ENCODE measurements around the gene FAM193A.
"Not testable (repeated sequence)": the region's sequence is repeated elsewhere in the genome, so short reads cannot be mapped to it uniquely, and the experiment has no call there.

FAM193A gene

GRCh38 chr4:2729533-2729875, 193.1 kb downstream of the FAM193A start:
- no peak for DNase-seq (ENCODE audit: low spot score)

GRCh38 chr4:2731907-2732317, 195.5 kb downstream of the FAM193A start:
- no peak for DNase-seq (ENCODE audit: low spot score)

GRCh38 chr4:2732526-2732925, 196.1 kb downstream of the FAM193A start:
- DNase-seq (ENCODE audit: low spot score), result no peak

- DNase-seq (ENCODE audit: low spot score), result no peak
Observed at GRCh38 chr4:2733001-2733843, 196.8 kb downstream of the FAM193A start.

GRCh38 chr4:2733844-2734574, 197.6 kb downstream of the FAM193A start:
- no peak for DNase-seq (ENCODE audit: low spot score)

GRCh38 chr4:2734612-2735011, 198.2 kb downstream of the FAM193A start:
- no peak for DNase-seq (ENCODE audit: low spot score)

GRCh38 chr4:2735869-2736268, 199.4 kb downstream of the FAM193A start:
- no peak for DNase-seq (ENCODE audit: low spot score)

- DNase-seq (ENCODE audit: low spot score), result not testable (repeated sequence)
Observed at GRCh38 chr4:2738296-2738695, 201.8 kb downstream of the FAM193A start.

GRCh38 chr4:2741626-2742025, 205.2 kb downstream of the FAM193A start:
- no peak for DNase-seq (ENCODE audit: low spot score)

GRCh38 chr4:2742081-2742822, 205.8 kb downstream of the FAM193A start:
- DNase-seq (ENCODE audit: low spot score), result no peak

- DNase-seq (ENCODE audit: low spot score), result no peak
Observed at GRCh38 chr4:2742823-2743517, 206.5 kb downstream of the FAM193A start.

GRCh38 chr4:2743518-2744445, 207.3 kb downstream of the FAM193A start:
- DNase-seq (ENCODE audit: low spot score), result no peak

- no peak for DNase-seq (ENCODE audit: low spot score)
Observed at GRCh38 chr4:2744576-2745270, 208.3 kb downstream of the FAM193A start.

- DNase-seq (ENCODE audit: low spot score), result no peak
Observed at GRCh38 chr4:2745516-2745915, 209.1 kb downstream of the FAM193A start.

GRCh38 chr4:2745981-2746806, 209.7 kb downstream of the FAM193A start:
- DNase-seq (ENCODE audit: low spot score), result no peak

GRCh38 chr4:2746891-2747695, 210.6 kb downstream of the FAM193A start:
- DNase-seq (ENCODE audit: low spot score), result no peak

- DNase-seq (ENCODE audit: low spot score), result no peak
Observed at GRCh38 chr4:2750719-2751605, 214.5 kb downstream of the FAM193A start.

GRCh38 chr4:2753436-2753835, 217.0 kb downstream of the FAM193A start:
- DNase-seq (ENCODE audit: low spot score), result no peak
